GM18907 (cell line): ENCODE data around the gene PNKP.
A peak's percentile ranks its signal among the peaks of the same experiment; 100 is the strongest.

ENCODE experiments used
- ATAC-seq: cut with Tn5 transposase; IDR thresholded peaks from one replicate; pipeline ENCODE4 v1.9.1; 2021; ENCODE audit warnings: mild to moderate bottlenecking, moderate library complexity; ENCODE audit not compliant: unreplicated experiment

PNKP gene

DNA sequence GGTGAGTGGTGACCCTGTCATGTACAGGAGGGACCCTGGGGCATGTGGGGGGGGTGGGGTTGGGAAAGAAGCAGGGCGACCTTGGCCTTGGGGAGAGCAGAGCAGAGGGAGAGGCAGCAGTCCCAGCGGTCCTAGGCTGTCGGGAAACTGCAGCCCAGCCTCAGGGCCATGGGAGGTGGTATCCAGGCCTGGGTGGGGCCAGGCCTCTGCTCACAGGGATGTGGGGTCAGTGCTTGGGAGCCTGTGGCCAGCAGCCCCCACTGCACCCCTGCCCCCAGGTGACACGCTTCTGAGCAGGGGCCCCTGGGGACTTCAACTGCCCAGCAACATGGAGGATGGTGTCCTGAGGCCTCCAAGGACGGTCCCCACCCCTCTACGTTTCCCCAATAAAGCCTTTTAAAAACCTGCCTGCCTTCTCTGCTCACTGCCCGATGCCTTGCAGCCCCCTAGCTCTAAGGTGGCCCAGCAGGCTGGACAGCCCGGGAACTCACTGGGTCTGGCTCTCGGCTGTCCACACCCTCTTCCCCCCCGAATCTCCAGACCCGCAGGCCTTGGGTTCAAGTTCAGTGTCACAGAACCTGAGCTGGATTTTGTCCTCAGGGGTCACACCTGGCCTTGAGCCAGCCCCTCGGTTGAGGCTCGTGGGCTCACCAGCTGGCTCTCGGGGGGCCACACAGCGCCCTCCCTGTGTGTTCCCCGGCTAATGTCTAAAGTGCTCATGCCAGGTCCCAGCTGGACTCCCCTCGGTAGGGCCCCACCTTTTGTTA, 6.9 kb downstream of the PNKP start:
- ATAC-seq, result no peak

DNA sequence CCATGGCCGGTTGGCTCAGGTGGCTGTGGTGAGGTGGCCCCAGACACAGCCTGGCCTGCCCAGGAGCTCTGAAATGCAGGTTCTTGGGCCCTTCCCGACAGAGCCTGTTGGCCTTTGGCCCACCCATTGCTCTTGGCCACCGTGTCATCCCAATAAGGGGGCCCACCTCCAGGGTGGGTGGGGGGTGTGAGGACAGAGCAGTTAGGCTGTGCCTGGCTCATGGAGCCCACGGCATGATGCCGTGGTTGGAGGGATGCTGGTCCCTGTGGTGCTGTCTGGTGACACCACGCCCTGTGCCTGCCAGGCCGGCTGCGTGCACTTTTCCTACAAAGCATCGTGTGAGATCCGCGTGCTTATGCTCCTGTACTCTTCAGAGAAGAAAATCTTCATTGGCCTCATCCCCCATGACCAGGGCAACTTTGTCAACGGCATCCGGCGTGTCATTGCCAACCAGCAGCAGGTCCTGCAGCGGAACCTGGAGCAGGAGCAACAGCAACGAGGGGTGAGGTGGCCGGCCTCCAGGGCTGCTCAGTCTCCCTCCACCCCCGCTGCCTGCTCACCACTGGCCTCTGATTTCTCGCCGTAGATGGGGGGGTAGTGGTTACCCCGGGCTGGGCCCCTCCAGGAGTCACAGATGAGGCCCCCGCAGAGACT, 7.6 kb downstream of the PNKP start:
- ATAC-seq, result no peak

DNA sequence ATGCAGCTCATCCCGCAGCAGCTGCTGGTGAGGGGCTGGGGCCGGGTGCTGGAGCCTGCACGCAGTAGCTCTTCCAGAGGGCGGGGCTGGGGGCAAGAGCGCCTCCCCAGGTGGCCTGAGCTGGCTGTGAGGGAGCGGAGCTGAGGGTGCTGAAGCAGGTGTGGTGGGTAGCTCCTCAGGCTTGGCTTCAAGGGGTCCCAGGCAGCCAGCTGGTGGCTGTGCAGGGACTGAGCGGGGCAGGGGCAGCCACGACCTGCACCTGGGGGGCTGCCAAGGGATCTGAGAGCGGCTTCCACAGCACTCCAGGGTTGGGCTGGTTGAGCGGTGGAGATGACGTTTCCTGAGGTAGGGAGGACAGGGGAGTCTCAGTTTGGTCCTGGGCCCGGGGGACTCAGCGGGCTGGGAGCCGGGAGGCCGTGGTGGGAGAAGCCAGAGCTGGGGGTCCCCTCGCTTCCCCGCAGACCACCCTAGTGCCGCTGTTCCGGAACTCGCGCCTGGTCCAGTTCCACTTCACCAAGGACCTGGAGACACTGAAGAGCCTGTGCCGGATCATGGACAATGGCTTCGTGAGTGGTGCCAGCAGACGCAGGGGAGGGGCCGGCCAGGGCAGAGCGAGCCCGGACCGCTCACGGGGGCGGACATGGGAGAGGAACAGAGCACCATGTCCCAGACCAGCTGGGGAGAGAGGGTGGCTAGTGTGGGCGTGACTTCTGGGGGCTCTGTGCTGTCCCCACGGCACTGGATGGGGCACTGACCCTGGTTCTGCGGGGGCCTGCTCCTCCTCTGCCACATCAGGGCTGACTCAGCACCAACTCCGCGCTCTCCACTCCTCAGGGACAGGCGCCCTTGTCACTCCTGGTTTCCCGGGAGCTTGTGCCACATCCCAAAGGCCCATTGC, 9.0 kb downstream of the PNKP start:
- ATAC-seq, result no peak

DNA sequence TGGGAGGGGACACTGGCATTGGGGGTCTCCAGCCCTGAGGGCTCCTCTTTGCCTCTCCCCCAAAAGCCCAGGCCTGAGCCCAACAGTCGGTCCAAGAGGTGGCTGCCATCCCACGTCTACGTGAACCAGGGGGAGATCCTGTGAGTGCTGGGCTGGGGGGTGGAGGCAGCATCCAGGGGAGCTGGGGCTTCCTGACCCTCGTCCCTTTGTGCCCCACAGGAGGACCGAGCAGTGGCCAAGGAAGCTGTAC, 9.6 kb downstream of the PNKP start:
- ATAC-seq, result no peak

DNA sequence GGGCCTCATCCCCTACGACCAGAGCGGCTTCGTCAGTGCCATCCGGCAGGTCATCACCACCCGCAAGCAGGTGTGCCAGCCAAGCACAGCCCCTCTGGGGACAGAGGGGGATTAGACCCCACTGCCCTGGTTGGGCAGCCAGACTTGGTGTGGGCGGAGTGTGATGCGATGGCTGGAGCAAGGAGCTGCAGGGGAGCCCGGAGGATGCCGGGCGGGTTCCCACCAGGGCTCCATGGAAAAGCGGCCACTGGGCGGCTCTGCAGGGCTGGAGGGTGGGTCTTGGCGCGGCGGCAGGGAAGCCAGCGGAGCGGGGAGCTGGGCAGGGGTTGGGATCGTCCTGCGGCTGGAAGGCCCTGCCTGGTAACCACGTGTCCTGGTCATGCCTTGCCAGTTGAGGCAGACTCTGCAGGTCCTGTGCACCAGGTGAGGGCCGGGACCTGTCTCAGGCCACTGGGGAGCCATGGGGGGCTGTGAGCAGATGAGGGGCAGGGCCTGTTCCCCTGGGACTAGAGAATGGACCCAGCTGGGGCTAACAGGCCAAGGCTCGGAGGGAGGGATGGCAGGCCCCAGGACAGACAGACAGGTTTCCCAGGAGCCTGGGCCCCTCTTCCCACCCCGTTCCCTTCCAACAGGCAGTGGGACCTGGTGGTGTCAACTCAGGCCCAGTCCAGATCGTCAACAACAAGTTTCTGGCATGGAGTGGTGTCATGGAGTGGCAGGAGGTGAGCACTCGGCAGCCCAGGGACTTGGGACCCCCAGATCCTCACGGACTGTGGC, 10.1 kb downstream of the PNKP start:
- no peak for ATAC-seq

DNA sequence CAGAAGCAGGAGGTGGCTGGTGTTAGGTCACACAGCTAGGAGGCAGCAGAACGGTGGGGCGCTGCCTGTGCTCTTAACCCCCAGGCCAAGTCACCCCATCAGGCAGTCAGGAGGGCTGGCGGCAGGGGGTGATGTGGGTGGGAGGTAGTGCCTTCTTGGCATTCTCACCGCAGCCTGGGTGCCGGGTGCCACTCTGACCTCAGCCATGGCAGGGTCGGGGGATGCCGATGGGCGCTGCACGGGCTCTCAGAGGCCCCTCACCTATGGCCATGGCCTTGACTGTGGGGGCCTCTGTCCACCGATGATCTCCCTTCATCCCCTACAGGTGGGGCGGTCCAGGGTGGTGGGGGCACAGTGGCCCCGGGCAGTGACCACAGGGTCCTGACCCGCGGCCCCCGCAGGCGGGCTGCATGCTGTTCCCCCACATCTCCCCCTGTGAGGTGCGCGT, 10.8 kb downstream of the PNKP start:
- ATAC-seq, result no peak

DNA sequence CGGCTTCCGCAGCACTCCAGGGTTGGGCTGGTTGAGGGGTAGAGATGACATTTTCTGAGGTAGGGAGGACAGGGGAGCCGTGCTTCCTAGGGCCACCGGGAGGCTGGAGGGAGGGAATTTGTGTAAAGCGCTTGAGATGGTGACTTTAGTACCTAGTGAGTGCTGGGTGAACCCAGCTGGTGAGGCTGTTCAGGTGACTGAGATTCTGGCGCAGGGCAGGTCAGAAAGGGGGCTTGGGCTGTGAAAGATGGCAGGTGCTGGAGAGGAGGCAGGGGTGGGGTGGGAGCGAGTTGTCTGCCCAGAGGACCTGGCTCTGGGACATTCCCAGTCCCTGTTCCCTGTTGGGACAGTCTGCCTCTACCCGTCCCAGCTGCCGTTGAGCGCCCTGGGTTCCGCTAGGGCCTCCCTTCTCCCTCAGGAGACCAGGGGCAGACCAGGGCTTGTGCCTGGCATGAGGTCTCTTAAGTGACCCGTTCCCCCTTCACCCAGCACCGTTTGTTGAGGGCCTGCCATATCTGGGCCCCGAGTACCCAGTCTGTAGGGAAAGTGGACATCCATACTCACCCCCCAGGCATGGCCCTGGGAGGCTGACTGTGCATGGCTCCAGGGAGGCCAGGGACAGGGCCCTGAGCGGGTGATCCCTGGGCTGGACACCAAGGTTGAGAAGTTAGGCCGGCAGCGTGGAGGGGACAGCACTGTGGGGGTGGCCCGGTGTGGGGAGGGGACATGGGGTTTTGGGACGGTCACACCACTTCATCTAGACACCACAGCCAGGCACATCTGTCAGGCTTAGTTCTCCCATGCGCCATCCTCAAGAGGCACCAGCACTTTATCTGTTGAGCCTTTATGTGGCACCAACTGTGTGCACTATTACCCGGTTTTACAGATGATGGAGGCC, 11.5 kb downstream of the PNKP start:
- ATAC-seq, result no peak

DNA sequence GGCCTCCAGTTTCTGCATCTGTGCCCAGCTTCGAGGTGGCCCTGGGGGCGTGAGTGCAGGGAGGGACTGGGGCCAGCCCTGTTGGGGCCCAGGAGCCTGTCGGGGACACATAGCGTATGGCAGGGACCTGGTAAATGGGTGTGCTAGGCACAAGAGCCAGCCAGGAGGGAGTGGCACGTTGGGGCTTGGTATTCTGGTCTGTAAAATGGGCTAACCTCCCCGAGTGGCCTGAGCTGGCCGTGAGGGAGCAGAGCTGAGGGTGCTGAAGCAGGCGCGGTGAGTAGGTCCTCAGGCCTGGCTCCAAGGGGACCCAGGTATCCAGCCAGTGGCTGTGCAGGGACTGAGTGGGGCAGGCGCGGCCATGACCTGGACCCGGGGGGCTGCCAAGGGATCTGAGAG, 12.1 kb downstream of the PNKP start:
- ATAC-seq, result no peak

DNA sequence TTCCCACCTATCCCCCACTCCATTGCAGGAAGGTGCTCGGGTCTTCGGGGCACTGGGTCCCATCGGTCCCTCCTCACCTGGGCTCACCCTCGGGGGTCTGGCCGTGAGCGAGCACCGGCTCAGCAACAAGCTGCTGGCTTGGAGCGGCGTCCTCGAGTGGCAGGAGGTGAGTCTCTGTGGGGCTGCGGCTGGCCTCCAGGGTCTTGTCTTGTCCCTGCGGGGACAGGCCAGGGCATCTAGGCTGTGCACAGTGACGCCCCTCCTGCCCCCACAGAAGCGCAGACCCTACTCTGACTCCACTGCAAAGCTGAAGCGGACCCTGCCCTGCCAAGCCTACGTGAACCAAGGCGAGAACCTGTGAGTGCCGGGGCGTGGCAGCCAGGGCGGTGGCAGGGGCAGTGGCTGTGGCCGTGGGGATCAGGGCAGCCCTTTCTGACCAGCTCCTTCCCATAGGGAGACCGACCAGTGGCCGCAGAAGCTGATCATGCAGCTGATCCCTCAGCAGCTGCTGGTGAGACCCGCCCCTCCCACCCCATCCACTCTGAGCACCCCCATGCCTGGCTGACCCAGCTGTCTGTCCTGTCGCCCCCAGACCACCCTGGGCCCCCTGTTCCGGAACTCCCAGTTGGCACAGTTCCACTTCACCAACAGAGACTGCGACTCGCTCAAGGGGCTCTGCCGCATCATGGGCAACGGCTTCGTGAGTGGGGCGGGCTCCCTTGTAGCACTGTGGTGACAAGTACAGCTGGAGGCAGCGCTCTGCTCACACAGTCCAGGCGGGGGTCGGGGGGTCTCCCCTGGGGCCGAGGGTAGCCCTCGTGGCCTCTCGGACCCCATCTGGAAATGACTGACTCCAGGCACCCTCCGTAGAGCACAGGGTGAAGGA, 12.8 kb downstream of the PNKP start:
- ATAC-seq, result no peak

DNA sequence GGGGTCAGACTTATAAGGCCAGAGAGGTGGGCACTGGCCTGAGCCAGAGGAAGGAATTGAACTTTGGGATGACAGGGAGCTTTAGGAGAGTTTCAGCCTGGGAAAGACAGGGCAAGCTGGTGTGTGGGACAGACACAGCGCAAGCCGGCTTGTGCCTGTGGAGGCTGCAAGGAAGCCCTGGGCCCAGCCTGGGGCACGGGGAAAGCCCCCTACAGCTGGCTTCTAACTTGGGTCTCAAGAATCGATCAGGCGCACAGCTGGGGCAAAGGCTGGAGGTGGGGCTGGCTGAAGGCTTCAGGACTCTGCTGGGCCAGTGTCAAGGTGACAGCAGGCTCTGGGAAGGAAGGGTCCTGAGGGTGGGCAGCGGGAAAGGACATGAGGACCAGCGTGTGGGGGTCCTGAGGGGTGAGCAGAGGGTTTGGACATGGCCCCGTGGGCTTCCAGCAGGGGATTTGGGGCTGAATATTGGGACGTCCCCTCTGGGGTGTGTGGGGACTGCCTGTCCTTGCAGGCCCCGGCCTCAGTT, 13.5 kb downstream of the PNKP start:
- no peak for ATAC-seq

DNA sequence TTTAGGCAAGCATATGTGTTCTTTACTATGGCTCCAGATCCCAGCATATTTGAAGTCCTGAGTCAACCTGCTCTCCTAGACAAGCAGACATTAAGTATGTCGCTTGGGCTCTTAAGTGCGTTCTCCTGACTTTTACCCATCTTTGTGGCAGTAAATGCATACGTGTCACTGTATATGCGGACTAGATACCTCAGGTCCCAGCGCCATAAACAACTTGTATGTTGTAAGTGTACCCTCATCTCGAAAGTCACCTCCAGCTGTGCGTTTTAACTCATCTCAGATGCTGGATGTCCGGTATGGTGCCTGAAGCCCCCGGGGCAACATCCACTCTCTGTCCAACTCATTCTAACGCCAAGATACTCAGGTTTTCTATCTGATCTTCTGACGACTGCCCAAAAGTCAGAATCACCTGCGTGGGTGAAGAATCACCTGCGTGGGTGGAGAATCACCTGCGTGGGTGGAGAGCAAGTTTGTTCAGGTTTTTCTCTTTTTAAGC, 14.7 kb downstream of the PNKP start:
- no peak for ATAC-seq

DNA sequence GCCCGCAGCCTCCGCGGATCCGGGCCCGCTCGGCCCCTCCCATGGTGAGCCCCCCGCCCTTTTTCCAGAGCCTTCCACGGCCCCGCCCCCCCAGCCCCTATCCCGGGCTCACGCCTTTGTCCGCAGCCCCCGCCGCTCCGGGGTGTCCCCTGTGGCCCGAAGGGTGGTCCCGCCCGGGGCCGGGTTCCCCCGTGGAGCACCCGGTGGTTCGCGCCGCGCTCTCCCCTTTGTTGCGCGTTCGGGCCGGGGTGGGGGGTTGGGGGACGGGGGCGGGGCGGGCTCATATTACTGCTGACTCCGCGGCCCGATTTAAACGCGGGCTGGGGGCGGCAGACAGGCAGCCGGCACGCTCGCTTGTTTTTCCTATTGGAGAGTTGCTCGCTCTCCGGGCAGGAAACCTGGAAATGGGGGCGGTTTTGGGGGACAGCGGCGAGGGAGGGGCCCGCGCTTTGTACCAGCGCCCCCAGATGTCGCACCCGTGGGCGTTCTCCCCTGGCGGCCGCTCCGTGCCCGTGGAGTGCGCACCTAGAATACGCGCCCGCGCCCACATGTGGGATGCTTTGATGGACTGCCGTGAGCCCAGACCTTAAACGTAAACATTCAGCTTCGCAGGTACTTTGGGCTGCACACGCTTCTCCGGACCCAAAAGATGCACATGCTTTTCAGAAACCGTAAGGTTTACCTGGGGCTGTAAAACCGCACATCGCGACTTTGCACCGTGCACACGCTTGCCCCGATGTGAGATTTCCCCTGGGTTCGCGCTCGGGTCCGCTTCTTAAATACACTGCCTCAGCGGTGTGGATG, 15.7 kb downstream of the PNKP start:
- no peak for ATAC-seq

DNA sequence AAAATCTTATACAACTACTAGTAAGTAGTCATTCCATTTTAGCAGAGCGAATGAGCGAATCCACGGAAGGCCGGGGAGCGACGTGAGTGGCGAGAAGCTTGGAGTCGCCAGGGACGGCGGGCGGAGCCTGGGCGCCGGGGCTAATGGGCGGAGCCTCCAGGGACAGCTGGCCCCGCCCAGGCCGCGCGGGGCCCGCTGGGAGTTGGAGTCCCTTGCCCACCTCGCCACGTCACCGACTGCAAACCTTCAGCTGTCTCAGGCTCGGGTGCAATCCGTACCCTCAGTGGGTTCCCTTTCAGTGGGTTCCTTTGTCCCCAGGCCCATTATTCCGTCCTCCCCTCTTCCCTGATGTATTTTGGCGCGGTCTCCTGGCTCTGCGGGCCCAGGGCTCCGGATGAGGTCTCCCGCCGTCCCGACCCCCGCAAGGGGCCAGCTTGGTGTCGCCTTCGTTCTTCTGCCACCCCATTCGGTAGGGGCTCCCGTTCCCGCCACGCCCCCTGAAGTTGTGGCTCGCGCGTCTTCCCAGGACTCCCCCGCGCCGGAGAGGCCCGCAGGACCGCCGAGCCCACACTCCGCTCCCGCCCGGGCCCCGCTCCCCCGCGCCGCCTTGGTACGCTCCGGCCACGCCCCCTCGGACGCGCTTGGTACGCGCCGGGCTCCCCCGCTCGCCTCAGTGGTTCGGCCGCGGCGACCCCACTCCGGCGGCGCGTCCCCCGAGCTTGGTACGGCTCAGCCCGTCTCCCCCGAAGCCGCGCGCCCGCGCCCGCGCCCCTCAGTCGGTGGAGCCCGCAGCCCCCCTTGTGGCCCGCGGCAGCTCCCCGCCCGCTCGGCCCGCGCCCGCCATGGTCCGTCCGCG, 16.7 kb downstream of the PNKP start, which contains the start of gene PTOV1:
Gene PTOV1, plus strand, starts transcription at position 673 of the 856 bp plus-strand sequence.
- ATAC-seq, result peak; percentile 78

DNA sequence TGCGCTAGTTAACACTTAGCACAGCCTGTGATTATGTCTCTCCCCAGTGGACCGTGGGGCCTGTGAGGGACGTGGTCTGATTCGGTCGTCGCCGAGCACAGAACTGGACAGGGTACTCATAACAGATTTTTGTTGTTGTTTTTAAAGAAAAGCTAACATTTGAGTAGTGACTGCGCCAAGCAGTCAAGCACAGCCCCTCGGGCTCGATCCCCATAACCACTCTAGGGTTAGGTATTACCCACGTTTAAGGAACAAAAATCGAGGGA, 17.2 kb downstream of the PNKP start:
- ATAC-seq, result peak; percentile 4

DNA sequence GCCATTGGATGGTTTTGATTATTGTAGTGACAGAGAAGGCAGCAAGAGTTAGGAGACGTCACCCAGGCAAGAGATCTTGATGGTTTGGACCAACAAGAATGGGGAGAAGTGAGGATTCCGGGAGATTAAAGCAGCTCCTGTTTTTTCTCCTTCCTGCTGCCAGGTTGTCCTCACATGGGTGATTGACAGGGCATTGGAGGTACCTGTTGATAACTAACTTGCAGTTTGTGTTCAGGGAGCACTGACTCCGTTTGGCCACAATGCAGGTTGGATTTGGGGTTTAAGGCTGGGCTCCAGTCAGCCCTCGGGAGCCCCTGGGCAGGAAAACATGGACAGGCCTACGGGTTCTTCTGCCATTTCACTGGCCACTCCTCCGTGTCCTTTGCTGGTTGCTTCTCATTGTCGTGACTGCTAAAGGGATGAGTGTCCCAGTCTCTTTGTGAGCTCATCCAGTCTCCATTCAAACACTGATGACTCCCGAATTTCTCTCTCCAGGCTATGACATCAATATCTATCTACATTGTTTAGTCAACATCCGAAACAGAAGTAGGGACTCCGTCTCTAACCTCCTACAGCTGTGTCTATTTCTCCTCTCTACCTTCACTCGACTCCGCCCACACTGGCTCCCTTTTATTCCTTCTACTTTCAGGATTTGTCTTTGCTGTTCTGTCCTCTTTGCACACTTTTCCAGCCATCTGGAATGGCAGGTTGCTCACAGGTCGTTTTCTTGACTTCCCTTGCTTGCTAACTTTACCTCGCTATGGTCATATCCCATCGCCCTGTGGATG, 17.7 kb downstream of the PNKP start:
- ATAC-seq, result no peak

DNA sequence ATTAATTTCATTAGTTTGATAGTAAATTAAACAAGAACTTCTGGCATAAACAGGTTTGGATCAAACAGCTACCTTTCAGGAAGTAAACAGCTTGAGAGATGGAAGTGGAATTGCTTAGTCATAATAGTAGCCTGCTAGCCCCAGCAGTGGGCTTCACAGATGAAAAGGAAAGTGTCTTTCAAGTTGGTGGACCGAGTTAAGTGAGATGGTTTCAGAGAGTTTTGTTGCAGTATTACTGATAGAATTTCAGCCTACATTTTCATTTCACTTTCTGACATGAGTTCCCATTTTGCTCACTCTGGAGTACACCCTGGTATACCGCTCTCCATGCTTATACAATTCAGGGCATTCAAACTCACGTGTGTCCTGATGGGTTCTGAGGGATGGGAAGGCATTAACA, 18.4 kb downstream of the PNKP start:
- no peak for ATAC-seq
